ENCODE measurements around the gene NUP58. TPM values are rescaled to one million over a fixed set of nuclear protein-coding genes. Genes with fewer than 3 reads are reported as not detected.
"Not testable (repeated sequence)": the region's sequence is repeated elsewhere in the genome, so short reads cannot be mapped to it uniquely, and the experiment has no call there.

The NUP58 gene
- total RNA-seq, 4 donors from 2014 or later = 39.9 to 65.6 (median 56.9) TPM

DNA sequence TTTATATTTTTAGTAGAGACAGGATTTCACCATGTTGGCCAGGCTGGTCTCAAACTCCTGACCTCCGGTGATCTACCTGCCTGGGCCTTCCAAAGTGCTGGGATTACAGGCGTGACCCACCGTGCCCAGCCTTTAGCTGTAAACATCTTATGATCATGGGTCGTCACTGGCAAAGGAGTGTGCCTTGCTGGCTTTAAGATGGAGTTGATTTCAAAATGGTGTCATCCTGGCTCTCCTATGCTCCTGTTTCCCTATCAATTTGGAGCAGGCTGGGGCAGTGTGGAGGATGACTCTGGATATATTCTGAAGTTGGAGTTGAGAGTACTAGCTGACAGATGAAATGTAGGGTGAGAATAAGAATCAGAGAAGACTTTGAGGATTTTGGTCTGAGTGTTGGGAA, 51.9 kb downstream of the NUP58 start:
- Histone ChIP-seq H3K4me1 (no peaks in the 10 kb centered on the region), H3K4me3 (no peak overlapping the region), H3K9me3 (no peaks in the 10 kb centered on the region), H3K27ac (no peak overlapping the region), H3K36me3 (no peaks in the 10 kb centered on the region), H3K27me3 (peaks cover 0 to 4% (median 0%) of the 10 kb centered on the region in 3 donors)
- intact Hi-C loops (cut with DNase I; ENCODE audit: low total_unique reads) = no loop called here
- no peak for ATAC-seq
- DNase-seq = no peak
- TF ChIP-seq, protein P1, sequence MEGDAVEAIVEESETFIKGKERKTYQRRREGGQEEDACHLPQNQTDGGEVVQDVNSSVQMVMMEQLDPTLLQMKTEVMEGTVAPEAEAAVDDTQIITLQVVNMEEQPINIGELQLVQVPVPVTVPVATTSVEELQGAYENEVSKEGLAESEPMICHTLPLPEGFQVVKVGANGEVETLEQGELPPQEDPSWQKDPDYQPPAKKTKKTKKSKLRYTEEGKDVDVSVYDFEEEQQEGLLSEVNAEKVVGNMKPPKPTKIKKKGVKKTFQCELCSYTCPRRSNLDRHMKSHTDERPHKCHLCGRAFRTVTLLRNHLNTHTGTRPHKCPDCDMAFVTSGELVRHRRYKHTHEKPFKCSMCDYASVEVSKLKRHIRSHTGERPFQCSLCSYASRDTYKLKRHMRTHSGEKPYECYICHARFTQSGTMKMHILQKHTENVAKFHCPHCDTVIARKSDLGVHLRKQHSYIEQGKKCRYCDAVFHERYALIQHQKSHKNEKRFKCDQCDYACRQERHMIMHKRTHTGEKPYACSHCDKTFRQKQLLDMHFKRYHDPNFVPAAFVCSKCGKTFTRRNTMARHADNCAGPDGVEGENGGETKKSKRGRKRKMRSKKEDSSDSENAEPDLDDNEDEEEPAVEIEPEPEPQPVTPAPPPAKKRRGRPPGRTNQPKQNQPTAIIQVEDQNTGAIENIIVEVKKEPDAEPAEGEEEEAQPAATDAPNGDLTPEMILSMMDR (IDR thresholded peaks at IDR 0.05 in 4 of 5, conservative IDR thresholded peaks at IDR 0.05 in 1 of 5) = no peak
- no peak for TF ChIP-seq POLR2A (IDR thresholded peaks at IDR 0.05)
- in situ Hi-C loops (cut with MboI; ENCODE audit: low sequenced_read_pairs in 4 of 4) = no loop called here

DNA sequence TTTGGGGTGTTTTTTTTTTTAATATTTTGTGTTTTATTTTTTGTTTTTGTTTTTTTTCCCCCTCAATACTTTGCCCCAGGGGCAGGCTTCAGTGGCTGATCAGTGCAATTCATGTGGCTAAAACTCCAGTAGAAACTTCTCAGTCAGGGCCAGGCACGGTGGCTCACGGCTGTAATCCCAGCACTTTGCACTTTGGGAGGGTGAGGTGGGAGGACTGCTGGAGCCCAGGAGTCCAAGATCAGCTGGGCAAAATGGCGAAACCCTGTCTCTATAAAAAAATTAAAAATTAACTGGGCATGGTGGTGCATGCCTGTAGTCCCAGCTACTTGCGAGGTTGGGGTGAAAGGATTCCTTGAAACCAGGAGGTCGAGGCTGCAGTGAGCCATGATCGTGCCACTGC, 53.0 kb downstream of the NUP58 start:
- no peak for TF ChIP-seq POLR2A (IDR thresholded peaks at IDR 0.05)
- TF ChIP-seq, protein P1 (IDR thresholded peaks at IDR 0.05 in 4 of 5, conservative IDR thresholded peaks at IDR 0.05 in 1 of 5) = no peak
- no peak for ATAC-seq

DNA sequence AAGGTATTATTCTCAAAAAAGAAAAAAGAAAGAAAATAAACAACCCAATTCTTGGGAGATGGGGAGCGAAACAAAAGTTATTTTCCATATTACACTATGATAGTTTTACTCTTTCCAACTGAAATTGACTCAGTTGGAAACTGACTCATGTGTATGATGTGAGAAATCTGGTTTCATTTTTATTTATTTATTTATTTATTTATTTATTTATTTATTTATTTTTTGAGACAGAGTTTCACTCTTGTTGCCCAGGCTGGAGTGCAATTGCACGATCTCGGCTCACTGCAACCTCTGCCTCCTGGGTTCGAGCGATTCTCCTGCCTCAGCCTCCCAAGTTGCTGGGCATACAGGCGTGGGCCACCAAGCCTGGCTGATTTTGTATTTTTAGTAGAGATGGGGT, 59.0 kb downstream of the NUP58 start:
- intact Hi-C loops (cut with DNase I; ENCODE audit: low total_unique reads); H3K36me3 ChIP-seq; DNase-seq; H3K27me3 ChIP-seq; H3K9me3 ChIP-seq; H3K4me3 ChIP-seq; H3K4me1 ChIP-seq; in situ Hi-C loops (cut with MboI; ENCODE audit: low sequenced_read_pairs in 4 of 4); H3K27ac ChIP-seq; ATAC-seq: not testable (repeated sequence)

More for the DNA sequence above, 53.0 kb downstream of the NUP58 start:
- no peaks in the 10 kb centered on the region for H3K36me3 ChIP-seq
- no peaks in the 10 kb centered on the region for H3K4me1 ChIP-seq
- H3K4me3 ChIP-seq = no peak overlapping the region
- intact Hi-C loops (cut with DNase I; ENCODE audit: low total_unique reads) = no loop called here
- in situ Hi-C loops (cut with MboI; ENCODE audit: low sequenced_read_pairs in 4 of 4) = no loop called here
- H3K27me3 ChIP-seq = peaks cover 0 to 4% (median 0%) of the 10 kb centered on the region in 3 donors
- DNase-seq = no peak
- H3K27ac ChIP-seq = no peak overlapping the region
- no peaks in the 10 kb centered on the region for H3K9me3 ChIP-seq

DNA sequence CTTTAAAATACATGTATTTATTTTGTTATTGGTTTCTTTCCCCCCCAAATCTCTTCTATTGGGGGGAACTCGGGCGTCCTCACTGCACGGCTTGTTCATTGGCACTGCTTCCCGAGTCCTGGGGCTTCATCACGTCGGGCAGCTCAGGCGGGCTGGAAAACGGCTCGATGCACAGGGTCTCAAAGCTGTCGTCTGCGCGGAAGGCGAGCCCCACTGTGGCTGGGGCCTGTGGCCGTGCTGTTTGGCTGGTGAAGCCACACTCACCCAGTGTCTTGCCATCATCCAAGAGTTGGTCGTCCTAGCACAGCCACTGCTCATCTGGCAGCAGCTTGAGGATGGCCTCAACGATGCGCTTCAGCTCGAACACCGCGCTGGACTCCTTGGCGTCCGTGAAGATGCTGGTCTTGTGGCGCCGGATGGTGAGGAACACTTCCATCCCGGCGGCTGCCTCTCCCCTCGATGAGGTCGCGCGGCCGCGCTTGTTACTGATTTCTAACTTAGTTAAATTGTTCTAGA, 64.4 kb downstream of the NUP58 start:
- DNase-seq (no peak), ATAC-seq (no peak)
- H3K4me3 ChIP-seq = no peak overlapping the region
- no peaks in the 10 kb centered on the region for H3K9me3 ChIP-seq
- TF ChIP-seq, protein P1 (IDR thresholded peaks at IDR 0.05 in 4 of 5, conservative IDR thresholded peaks at IDR 0.05 in 1 of 5) = no peak
- no peak for TF ChIP-seq POLR2A (IDR thresholded peaks at IDR 0.05)
- peaks cover 3 to 18% (median 13%) of the 10 kb centered on the region in 3 donors for H3K27me3 ChIP-seq
- H3K27ac ChIP-seq = no peak overlapping the region
- intact Hi-C loops (cut with DNase I; ENCODE audit: low total_unique reads) (no loop called here), in situ Hi-C loops (cut with MboI; ENCODE audit: low sequenced_read_pairs in 4 of 4) (no loop called here)
- no peaks in the 10 kb centered on the region for H3K36me3 ChIP-seq
- H3K4me1 ChIP-seq = no peaks in the 10 kb centered on the region

DNA sequence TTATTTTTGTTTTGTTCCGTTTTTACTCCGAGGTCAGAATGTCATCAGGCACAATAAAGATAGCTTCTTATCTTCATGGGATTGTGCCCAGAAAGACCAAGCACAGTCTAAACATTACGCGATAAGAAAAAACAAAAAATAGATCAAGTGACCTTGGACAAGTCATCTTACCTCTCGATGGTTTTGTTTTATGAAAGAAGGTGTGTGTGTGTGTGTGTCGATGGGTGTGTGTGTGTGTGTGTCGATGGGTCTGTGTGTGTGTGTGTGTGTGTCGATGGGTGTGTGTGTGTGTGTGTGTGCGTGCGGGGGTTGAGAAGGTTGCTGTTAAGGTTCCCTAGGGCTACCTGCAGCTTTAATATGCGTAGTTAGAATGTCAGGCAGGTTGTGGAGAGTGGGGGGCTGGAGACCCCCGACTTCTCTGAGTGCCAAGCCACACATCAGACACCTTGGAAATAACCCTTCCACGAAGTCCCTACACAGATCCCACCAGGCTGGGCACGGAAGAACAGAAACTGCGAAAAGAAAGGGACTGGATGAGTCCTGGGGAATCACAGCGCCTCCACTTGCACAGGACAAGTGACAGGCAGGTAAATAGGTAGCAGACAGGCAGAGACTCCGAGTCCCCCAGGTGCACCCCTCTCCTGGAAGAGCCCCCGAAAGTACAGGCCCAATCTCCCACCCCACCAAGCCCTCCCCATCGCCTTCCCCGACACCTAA, 69.9 kb downstream of the NUP58 start:
- ATAC-seq (no peak), DNase-seq (no peak)
- no peaks in the 10 kb centered on the region for H3K9me3 ChIP-seq
- TF ChIP-seq POLR2A (IDR thresholded peaks at IDR 0.05) = no peak
- TF ChIP-seq, protein P1 (IDR thresholded peaks at IDR 0.05 in 4 of 5, conservative IDR thresholded peaks at IDR 0.05 in 1 of 5) = no peak
- no peaks in the 10 kb centered on the region for H3K4me1 ChIP-seq
- H3K4me3 ChIP-seq = no peak overlapping the region
- H3K36me3 ChIP-seq = no peaks in the 10 kb centered on the region
- intact Hi-C loops (cut with DNase I; ENCODE audit: low total_unique reads) (no loop called here), in situ Hi-C loops (cut with MboI; ENCODE audit: low sequenced_read_pairs in 4 of 4) (no loop called here)
- H3K27ac ChIP-seq = no peak overlapping the region
- H3K27me3 ChIP-seq = peaks cover 23 to 56% (median 48%) of the 10 kb centered on the region in 3 donors

Data from gastrocnemius medialis (tissue), 4 donors.